DOHH2 (cell line): ENCODE data around the gene SCN1A.

Source experiments
- CTCF ChIP-seq: fragments of 200-600 bp; sonication (generic); IDR thresholded peaks from one replicate; pipeline ENCODE4 v1.5.1; 2014; ENCODE audit warnings: antibody characterized with exemption, mild to moderate bottlenecking, low read depth, low read length; ENCODE audit not compliant: poor library complexity, severe bottlenecking
- EZH2phosphoT487 ChIP-seq: fragments of 200-600 bp; sonication (generic); IDR thresholded peaks from 2 replicates; pipeline ENCODE4 v1.6.1; 2017; ENCODE audit warnings: borderline replicate concordance, mild to moderate bottlenecking, antibody characterized with exemption, low read length, moderate library complexity, mixed read lengths

GRCh38 chr2:166031054-166031453 lies 96.8 kb downstream of the SCN1A start:
- TF ChIP-seq CTCF (no peak), EZH2phosphoT487 (no peak)
